Fibroblast of the conjunctiva (primary cell): ENCODE measurements around the gene AGO1.
"Not testable (repeated sequence)": the region's sequence is repeated elsewhere in the genome, so short reads cannot be mapped to it uniquely, and the experiment has no call there.

Source experiments
- DNase-seq: peaks from one replicate; pipeline ENCODE4 v3.0.0-alpha.2; 2010; ENCODE audit warnings: low read depth

The AGO1 gene

GRCh38 chr1:35972631-35973030 is 89.6 kb downstream of the AGO1 start:
- not testable (repeated sequence) for DNase-seq

GRCh38 chr1:35980090-35980489 is 97.1 kb downstream of the AGO1 start:
- DNase-seq = no peak
